HG03060 (cell line): ENCODE results near the gene PCSK1N.
"Not testable (repeated sequence)": the region's sequence is repeated elsewhere in the genome, so short reads cannot be mapped to it uniquely, and the experiment has no call there.

ENCODE experiments used
- ATAC-seq: cut with Tn5 transposase; IDR thresholded peaks from one replicate; pipeline ENCODE4 v1.9.1; 2021; ENCODE audit warnings: low read depth, moderate number of reproducible peaks; ENCODE audit not compliant: unreplicated experiment

Gene PCSK1N

GRCh38 chrX:48835524-48836329, at the start of gene PCSK1N:
Gene PCSK1N, minus strand, starts transcription at chrX:48835610. Its CDS starts 78 bp downstream, at chrX:48835532.
- no peak for ATAC-seq

- no peak for ATAC-seq
Observed at GRCh38 chrX:48883729-48884128, 48.3 kb upstream of the PCSK1N start.

- not testable (repeated sequence) for ATAC-seq
Observed at GRCh38 chrX:48876944-48877343, 41.5 kb upstream of the PCSK1N start.

- not testable (repeated sequence) for ATAC-seq
Observed at GRCh38 chrX:48872017-48872416, 36.6 kb upstream of the PCSK1N start.

GRCh38 chrX:48864210-48864609, 28.8 kb upstream of the PCSK1N start:
- no peak for ATAC-seq

- ATAC-seq, result no peak
Observed at GRCh38 chrX:48854898-48855297, 19.5 kb upstream of the PCSK1N start.

GRCh38 chrX:48854121-48854804, 18.9 kb upstream of the PCSK1N start:
- ATAC-seq, result not testable (repeated sequence)

- ATAC-seq, result not testable (repeated sequence)
Observed at GRCh38 chrX:48853494-48853893, 18.1 kb upstream of the PCSK1N start.

GRCh38 chrX:48852857-48853256, 17.4 kb upstream of the PCSK1N start:
- no peak for ATAC-seq

- ATAC-seq, result no peak
Observed at GRCh38 chrX:48848847-48849246, 13.4 kb upstream of the PCSK1N start.

- ATAC-seq, result no peak
Observed at GRCh38 chrX:48839686-48840085, 4.3 kb upstream of the PCSK1N start.

- ATAC-seq, result no peak
Observed at GRCh38 chrX:48834383-48834709, 1.1 kb downstream of the PCSK1N start.

GRCh38 chrX:48833542-48834138, 1.8 kb downstream of the PCSK1N start:
- ATAC-seq, result no peak

GRCh38 chrX:48831909-48832291, 3.5 kb downstream of the PCSK1N start:
- ATAC-seq, result no peak

- no peak for ATAC-seq
Observed at GRCh38 chrX:48831136-48831908, 4.1 kb downstream of the PCSK1N start.

GRCh38 chrX:48829016-48829735, 6.2 kb downstream of the PCSK1N start:
- ATAC-seq, result no peak

GRCh38 chrX:48827654-48827968, 7.8 kb downstream of the PCSK1N start:
- no peak for ATAC-seq

GRCh38 chrX:48826876-48827653, 8.3 kb downstream of the PCSK1N start:
- ATAC-seq, result no peak

GRCh38 chrX:48826135-48826875, 9.1 kb downstream of the PCSK1N start, which contains the start of gene ERAS:
Gene ERAS, plus strand, starts transcription at chrX:48826513. Its CDS starts 2,611 bp downstream, at chrX:48829124.
- no peak for ATAC-seq
